Osteoblast (primary cell): ENCODE results near the gene TRMT61A. TPM values are rescaled to one million over a fixed set of nuclear protein-coding genes. Genes with fewer than 3 reads are reported as not detected.

Experiments used
- DNase-seq: peaks from one replicate; pipeline ENCODE4 v3.0.0; 2011; ENCODE audit warnings: low spot score, mixed read lengths; ENCODE audit not compliant: insufficient read length; ENCODE audit errors: missing footprints
- H2AFZ ChIP-seq: 2 replicates; pipeline ENCODE4 v1.6.0; 2011; ENCODE audit warnings: mild to moderate bottlenecking, low read length
- H3K27ac ChIP-seq: 2 replicates; pipeline ENCODE4 v1.5.1; 2011; ENCODE audit warnings: mild to moderate bottlenecking, low read depth, low read length, moderate library complexity
- H3K27me3 ChIP-seq: 2 replicates; pipeline ENCODE4 v1.6.0; 2012; ENCODE audit warnings: mild to moderate bottlenecking, control low read depth, inconsistent platforms, low read length, moderate library complexity; ENCODE audit not compliant: insufficient read depth
- H3K36me3 ChIP-seq: 2 replicates; pipeline ENCODE4 v1.5.1; 2011; ENCODE audit warnings: mild to moderate bottlenecking, low read length, control low read depth, moderate library complexity; ENCODE audit not compliant: insufficient read depth
- H3K4me1 ChIP-seq: 2 replicates; pipeline ENCODE4 v1.5.1; 2011; ENCODE audit warnings: mild to moderate bottlenecking, low read length, control low read depth, moderate library complexity; ENCODE audit not compliant: insufficient read depth
- H3K4me2 ChIP-seq: 2 replicates; pipeline ENCODE4 v1.6.0; 2011; ENCODE audit warnings: mild to moderate bottlenecking, low read length; ENCODE audit not compliant: insufficient read depth
- H3K4me3 ChIP-seq: fragments of 200-600 bp; sonication (generic); 3 replicates; pipeline ENCODE4 v1.5.1; 2012; ENCODE audit warnings: mild to moderate bottlenecking, low read length, inconsistent platforms; ENCODE audit not compliant: insufficient read depth
- H3K79me2 ChIP-seq: 2 replicates; pipeline ENCODE4 v1.6.0; 2012; ENCODE audit warnings: mild to moderate bottlenecking, low read length, control low read depth, inconsistent platforms; ENCODE audit not compliant: insufficient read depth
- H3K9me3 ChIP-seq: 2 replicates; pipeline ENCODE4 v1.5.1; 2011; ENCODE audit warnings: low read depth, low read length, control low read depth
- H4K20me1 ChIP-seq: 2 replicates; pipeline ENCODE4 v1.6.0; 2012; ENCODE audit warnings: mild to moderate bottlenecking, low read length, control low read depth; ENCODE audit not compliant: insufficient read depth
- CTCF ChIP-seq: IDR thresholded peaks from 2 replicates; pipeline ENCODE4 v1.5.1; 2011; ENCODE audit warnings: mild to moderate bottlenecking, low read depth, low read length, moderate library complexity; ENCODE audit errors: extremely low read depth
- total RNA-seq: library from RNA; depleted of rRNA; stranded (reverse); fragments of >200 nt; gene quantifications from 2 replicates; pipeline ENCODE4 v1.2.3, GENCODE V29; 2012

The TRMT61A gene
- total RNA-seq, 1 donor: 9.0 TPM

- DNase-seq: no peak
- Histone ChIP-seq H3K4me1 (peaks cover 20% of the 10 kb centered on the region), H3K36me3 (peaks cover 63% of the 10 kb centered on the region), H3K27me3 (no peaks in the 10 kb centered on the region), H3K79me2 (peaks cover 11% of the 10 kb centered on the region), H2AFZ (no peak overlapping the region), H4K20me1 (peaks cover 2% of the 10 kb centered on the region), H3K4me2 (no peak overlapping the region), H3K4me3 (no peak overlapping the region), H3K9me3 (no peaks in the 10 kb centered on the region), H3K27ac (peak overlapping the region; percentile 76)
- TF ChIP-seq CTCF: no peak
Observed at GRCh38 chr14:103488071-103488470, 40.9 kb upstream of the TRMT61A start.

- H4K20me1 ChIP-seq: peaks cover 2% of the 10 kb centered on the region
- no peak for TF ChIP-seq CTCF
- no peak overlapping the region for H2AFZ ChIP-seq
- no peaks in the 10 kb centered on the region for H3K9me3 ChIP-seq
- H3K36me3 ChIP-seq: peaks cover 63% of the 10 kb centered on the region
- DNase-seq: peak; percentile 48
- H3K27me3 ChIP-seq: no peaks in the 10 kb centered on the region
- H3K4me2 ChIP-seq: peak overlapping the region; percentile 4
- no peak overlapping the region for H3K4me3 ChIP-seq
- peak overlapping the region; percentile 76 for H3K27ac ChIP-seq
- H3K4me1 ChIP-seq: peaks cover 16% of the 10 kb centered on the region
- H3K79me2 ChIP-seq: peaks cover 11% of the 10 kb centered on the region
Observed at GRCh38 chr14:103488960-103489359, 40.0 kb upstream of the TRMT61A start.

DNA sequence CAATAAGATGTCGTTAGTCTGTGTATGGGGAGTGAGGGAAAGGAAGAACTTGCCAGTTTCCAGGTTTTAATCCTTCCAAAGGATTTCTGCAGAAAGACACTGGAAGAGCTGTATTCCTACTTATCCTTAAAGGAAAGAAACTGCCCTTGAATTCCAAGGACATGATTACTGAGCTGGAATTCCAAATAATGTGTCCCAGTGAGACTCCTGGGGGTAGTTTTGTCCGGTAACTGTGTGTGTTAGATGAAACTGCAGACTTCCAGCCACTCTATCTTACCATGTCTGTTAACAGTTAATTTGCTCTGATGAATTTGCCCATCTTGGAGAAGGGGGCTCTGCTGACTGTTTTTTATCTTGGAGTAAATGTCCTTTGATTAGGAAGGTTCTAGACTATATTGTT lies 39.4 kb upstream of the TRMT61A start:
- Histone ChIP-seq H3K79me2 (peaks cover 11% of the 10 kb centered on the region), H4K20me1 (peaks cover 2% of the 10 kb centered on the region), H3K27me3 (no peaks in the 10 kb centered on the region), H3K4me2 (no peak overlapping the region), H3K27ac (peak overlapping the region; percentile 76), H3K4me1 (peaks cover 16% of the 10 kb centered on the region), H2AFZ (no peak overlapping the region), H3K4me3 (no peak overlapping the region), H3K36me3 (peaks cover 60% of the 10 kb centered on the region), H3K9me3 (no peaks in the 10 kb centered on the region)
- DNase-seq: peak; percentile 22
- TF ChIP-seq CTCF: no peak

DNA sequence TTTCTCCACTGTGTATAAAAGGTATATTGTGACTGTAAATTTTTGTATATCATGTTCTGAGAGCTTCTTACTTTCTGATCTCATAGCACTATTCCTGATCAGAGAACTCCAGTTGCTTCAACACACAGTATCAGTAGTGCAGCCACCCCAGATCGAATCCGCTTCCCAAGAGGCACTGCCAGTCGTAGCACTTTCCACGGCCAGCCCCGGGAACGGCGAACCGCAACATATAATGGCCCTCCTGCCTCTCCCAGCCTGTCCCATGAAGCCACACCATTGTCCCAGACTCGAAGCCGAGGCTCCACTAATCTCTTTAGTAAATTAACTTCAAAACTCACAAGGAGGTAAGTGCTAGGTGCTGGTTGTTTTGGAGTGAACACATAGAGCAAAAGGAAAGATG lies 37.3 kb upstream of the TRMT61A start:
- Histone ChIP-seq H4K20me1 (peaks cover 2% of the 10 kb centered on the region), H3K27ac (no peak overlapping the region), H3K79me2 (peaks cover 8% of the 10 kb centered on the region), H2AFZ (no peak overlapping the region), H3K9me3 (no peaks in the 10 kb centered on the region), H3K36me3 (peaks cover 68% of the 10 kb centered on the region), H3K4me3 (no peak overlapping the region), H3K4me1 (peaks cover 16% of the 10 kb centered on the region), H3K27me3 (no peaks in the 10 kb centered on the region), H3K4me2 (no peak overlapping the region)
- TF ChIP-seq CTCF: no peak
- no peak for DNase-seq
